ENCODE measurements around the gene RNF157.

DNA sequence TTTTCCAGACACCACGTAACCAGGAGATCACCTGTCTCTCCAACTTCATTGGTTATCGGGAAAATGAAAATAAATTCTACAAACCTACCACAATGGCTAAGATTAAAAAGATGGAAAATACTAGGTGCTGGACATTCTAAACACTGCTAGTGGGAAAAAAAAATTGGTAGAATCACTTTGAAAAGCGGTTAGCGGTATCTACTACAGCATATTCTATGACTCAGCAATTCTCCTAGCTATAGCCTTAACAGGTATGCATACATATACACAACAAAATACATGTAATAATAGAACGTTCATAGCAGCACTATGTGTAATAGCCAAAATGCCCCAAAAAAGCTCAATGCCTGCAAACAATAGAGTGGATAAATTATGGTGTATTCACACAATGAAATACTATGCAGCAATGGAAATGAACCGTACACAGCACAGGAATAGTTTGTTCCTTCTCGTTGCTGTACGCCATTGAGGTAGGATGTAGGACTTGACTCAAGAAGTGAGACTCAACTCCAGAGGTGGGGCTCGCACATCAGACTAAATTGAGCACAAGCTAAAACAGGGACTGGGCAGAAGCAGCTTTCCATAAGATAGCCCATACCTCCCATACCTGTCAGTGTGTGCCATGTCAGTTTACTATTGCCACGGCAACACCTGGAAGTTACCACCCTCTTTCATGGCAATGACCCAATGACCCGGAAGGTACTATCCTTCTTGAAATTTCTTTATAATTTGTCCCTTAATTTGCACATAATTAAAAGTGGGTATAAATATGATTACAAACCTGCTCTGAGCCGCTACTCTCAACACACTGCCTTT, 44.8 kb downstream of the RNF157 start:
- TF ChIP-seq, protein P1, sequence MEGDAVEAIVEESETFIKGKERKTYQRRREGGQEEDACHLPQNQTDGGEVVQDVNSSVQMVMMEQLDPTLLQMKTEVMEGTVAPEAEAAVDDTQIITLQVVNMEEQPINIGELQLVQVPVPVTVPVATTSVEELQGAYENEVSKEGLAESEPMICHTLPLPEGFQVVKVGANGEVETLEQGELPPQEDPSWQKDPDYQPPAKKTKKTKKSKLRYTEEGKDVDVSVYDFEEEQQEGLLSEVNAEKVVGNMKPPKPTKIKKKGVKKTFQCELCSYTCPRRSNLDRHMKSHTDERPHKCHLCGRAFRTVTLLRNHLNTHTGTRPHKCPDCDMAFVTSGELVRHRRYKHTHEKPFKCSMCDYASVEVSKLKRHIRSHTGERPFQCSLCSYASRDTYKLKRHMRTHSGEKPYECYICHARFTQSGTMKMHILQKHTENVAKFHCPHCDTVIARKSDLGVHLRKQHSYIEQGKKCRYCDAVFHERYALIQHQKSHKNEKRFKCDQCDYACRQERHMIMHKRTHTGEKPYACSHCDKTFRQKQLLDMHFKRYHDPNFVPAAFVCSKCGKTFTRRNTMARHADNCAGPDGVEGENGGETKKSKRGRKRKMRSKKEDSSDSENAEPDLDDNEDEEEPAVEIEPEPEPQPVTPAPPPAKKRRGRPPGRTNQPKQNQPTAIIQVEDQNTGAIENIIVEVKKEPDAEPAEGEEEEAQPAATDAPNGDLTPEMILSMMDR (IDR thresholded peaks at IDR 0.05; ENCODE audit: low read length): no peak
- TF ChIP-seq EZH2 (optimal IDR thresholded peaks at IDR 0.05; ENCODE audit: low read depth, low read length) (no peak), EZH2phosphoT487 (IDR thresholded peaks at IDR 0.05; ENCODE audit: low read length) (no peak)

All from MM.1S (cell line).